Measurements from ENCODE around the gene SLC35F5.

DNA sequence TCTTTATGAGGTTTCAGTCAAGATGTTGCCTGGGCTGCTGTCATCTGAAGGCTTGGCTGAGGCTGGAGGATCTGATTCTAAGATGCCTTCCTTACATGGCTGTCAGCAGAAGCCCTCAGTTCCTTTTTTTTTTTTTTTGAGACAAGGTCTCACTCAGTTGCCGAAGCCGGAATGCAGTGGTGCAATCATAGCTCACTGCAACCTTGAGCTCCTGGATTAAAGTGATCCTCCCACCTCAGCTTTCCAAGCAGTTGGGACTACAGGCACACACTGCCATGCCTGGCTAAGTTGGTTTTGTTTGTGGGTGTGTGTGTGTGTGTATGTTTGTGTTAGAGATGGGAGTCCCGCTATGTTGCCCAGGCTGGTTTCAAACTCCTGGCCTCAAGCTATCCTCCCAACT lies 13.1 kb upstream of the SLC35F5 start:
- TF ChIP-seq, protein P1, sequence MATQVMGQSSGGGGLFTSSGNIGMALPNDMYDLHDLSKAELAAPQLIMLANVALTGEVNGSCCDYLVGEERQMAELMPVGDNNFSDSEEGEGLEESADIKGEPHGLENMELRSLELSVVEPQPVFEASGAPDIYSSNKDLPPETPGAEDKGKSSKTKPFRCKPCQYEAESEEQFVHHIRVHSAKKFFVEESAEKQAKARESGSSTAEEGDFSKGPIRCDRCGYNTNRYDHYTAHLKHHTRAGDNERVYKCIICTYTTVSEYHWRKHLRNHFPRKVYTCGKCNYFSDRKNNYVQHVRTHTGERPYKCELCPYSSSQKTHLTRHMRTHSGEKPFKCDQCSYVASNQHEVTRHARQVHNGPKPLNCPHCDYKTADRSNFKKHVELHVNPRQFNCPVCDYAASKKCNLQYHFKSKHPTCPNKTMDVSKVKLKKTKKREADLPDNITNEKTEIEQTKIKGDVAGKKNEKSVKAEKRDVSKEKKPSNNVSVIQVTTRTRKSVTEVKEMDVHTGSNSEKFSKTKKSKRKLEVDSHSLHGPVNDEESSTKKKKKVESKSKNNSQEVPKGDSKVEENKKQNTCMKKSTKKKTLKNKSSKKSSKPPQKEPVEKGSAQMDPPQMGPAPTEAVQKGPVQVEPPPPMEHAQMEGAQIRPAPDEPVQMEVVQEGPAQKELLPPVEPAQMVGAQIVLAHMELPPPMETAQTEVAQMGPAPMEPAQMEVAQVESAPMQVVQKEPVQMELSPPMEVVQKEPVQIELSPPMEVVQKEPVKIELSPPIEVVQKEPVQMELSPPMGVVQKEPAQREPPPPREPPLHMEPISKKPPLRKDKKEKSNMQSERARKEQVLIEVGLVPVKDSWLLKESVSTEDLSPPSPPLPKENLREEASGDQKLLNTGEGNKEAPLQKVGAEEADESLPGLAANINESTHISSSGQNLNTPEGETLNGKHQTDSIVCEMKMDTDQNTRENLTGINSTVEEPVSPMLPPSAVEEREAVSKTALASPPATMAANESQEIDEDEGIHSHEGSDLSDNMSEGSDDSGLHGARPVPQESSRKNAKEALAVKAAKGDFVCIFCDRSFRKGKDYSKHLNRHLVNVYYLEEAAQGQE (IDR thresholded peaks at IDR 0.05; ENCODE audit: insufficient read depth in 1 of 2, low read depth in 2 of 2, low read length in 2 of 2) = no peak
- no peak for TF ChIP-seq SIN3A (IDR thresholded peaks at IDR 0.05; ENCODE audit: borderline replicate concordance, insufficient read depth, low read length)
- no peak for TF ChIP-seq TAF1 (IDR thresholded peaks at IDR 0.05; ENCODE audit: borderline replicate concordance, insufficient read depth, low read length)
- no peak for TF ChIP-seq POLR2AphosphoS5 (IDR thresholded peaks at IDR 0.05; ENCODE audit: low read depth, low read length)

Data from PFSK-1 (cell line).